ENCODE measurements around the gene SLC30A10. TPM values are rescaled to one million over a fixed set of nuclear protein-coding genes. Genes with fewer than 3 reads are reported as not detected.

Gene SLC30A10
- total RNA-seq (not detected), total RNA-seq (0 to 0.24 (median 0) reads per million in 172 experiments)
- polyA plus RNA-seq (2013, experiment 1 of 2): not detected
- 0.01 TPM for polyA plus RNA-seq (2013, experiment 2 of 2)

DNA sequence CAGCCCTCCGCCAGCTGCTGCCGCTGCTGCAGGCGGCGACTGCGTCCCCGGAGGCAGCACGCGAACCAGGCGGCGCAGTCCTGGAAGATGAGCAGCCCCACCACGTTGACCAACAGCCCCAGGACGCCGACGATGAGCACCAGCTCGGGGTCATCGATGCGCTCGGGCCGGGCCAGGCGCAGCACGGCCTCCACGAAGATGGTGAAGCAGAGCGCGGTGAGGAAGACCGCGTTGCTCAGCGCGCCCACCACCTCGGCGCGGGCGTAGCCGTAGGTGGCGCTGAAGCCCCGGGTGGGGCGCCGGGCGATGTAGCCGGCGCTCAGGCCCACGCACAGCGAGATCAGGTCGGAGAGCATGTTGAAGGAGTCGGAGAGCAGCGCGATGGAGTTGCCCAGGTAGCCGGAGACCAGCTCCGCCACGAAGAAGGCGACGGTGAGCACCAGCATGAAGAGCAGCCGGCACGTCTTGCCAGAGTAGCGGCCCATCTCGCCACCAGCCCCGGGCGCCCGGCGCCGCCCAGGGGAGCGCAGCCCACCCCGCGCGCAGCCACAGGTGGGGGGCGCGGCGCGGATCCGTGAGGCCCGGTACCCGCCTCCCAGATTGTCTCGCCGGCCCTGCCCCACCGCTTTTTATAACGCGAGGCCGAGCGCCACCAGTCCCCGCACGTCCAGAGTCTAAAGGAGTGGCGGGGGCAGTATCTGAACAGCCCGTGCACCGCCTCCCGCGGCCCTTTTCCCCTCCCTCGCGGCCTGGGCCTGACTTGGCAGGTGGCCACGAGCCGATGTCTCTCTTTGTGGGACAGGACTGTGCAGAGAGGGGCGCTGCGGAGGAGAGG is at the start of gene SLC30A10:
Gene SLC30A10 (minus strand): TSS at position 602 of the 835 bp plus-strand sequence. CDS start 117 bp downstream, at position 485.
- Histone ChIP-seq H3K9me3 (ENCODE audit: control insufficient read depth in 1 of 2, insufficient read depth in 1 of 2, low read length in 2 of 2) (peaks cover 0 to 7% of the 10 kb centered on the region in 2 experiments), H3K4me3 (ENCODE audit: low read length) (no peak within 1 kb of the TSS), H3K27ac (ENCODE audit: low read depth in 1 of 2, low read length in 2 of 2) (no peak within 1 kb of the TSS), H3K4me1 (ENCODE audit: insufficient read depth, low read length) (peaks cover 9% of the 10 kb centered on the region), H3K27me3 (ENCODE audit: control insufficient read depth in 1 of 2, insufficient read depth in 2 of 2, low read length in 2 of 2) (peaks cover 22 to 35% of the 10 kb centered on the region in 2 experiments), H3K36me3 (ENCODE audit: insufficient read depth, low read length) (no peaks in the 10 kb centered on the region)
- POLR2A ChIA-PET: no interaction called here
- Mint-ChIP-seq H3K4me3 (peak within 1 kb of the TSS; percentile 34), H3K27ac (no peak within 1 kb of the TSS), H3K9me3 (no peaks in the 10 kb centered on the region), H3K36me3 (ENCODE audit: low read depth) (no peaks in the 10 kb centered on the region), H3K27me3 (peaks cover 56% of the 10 kb centered on the region), H3K4me1 (ENCODE audit: low read depth) (peaks cover 9% of the 10 kb centered on the region)
- CTCF ChIA-PET: no interaction called here
- ATAC-seq (ENCODE audit: poor library complexity): no peak
- intact Hi-C loops (cut with DNase I, micrococcal nuclease): no loop called here
- DNase-seq: no peak
- no peak for TF ChIP-seq CTCF (IDR thresholded peaks at IDR 0.05)

GRCh38 chr1:219973213-219973612 is 44.9 kb upstream of the SLC30A10 start:
- Histone ChIP-seq H3K36me3 (ENCODE audit: insufficient read depth, low read length) (peaks cover 63% of the 10 kb centered on the region), H3K4me1 (ENCODE audit: insufficient read depth, low read length) (no peaks in the 10 kb centered on the region), H3K27ac (ENCODE audit: low read depth in 1 of 2, low read length in 2 of 2) (no peak overlapping the region), H3K9me3 (ENCODE audit: control insufficient read depth in 1 of 2, insufficient read depth in 1 of 2, low read length in 2 of 2) (no peaks in the 10 kb centered on the region), H3K27me3 (ENCODE audit: control insufficient read depth in 1 of 2, insufficient read depth in 2 of 2, low read length in 2 of 2) (no peaks in the 10 kb centered on the region), H3K4me3 (ENCODE audit: low read length) (no peak overlapping the region)
- POLR2A ChIA-PET: no interaction called here
- no peak overlapping the region for H3K27ac Mint-ChIP-seq
- no peak for TF ChIP-seq CTCF (IDR thresholded peaks at IDR 0.05)
- H3K36me3 Mint-ChIP-seq (ENCODE audit: low read depth): peaks cover 92% of the 10 kb centered on the region
- H3K4me1 Mint-ChIP-seq (ENCODE audit: low read depth): no peaks in the 10 kb centered on the region
- intact Hi-C loops (cut with DNase I, micrococcal nuclease): no loop called here
- no peaks in the 10 kb centered on the region for H3K9me3 Mint-ChIP-seq
- DNase-seq (no peak), ATAC-seq (ENCODE audit: poor library complexity) (no peak)
- CTCF ChIA-PET: no interaction called here
- H3K27me3 Mint-ChIP-seq: no peaks in the 10 kb centered on the region
- H3K4me3 Mint-ChIP-seq: no peak overlapping the region

- no peaks in the 10 kb centered on the region for H3K9me3 Mint-ChIP-seq
- ATAC-seq (ENCODE audit: poor library complexity) (no peak), DNase-seq (no peak)
- Histone ChIP-seq H3K9me3 (ENCODE audit: control insufficient read depth in 1 of 2, insufficient read depth in 1 of 2, low read length in 2 of 2) (no peaks in the 10 kb centered on the region), H3K27ac (ENCODE audit: low read depth in 1 of 2, low read length in 2 of 2) (no peak overlapping the region), H3K36me3 (ENCODE audit: insufficient read depth, low read length) (peaks cover 21% of the 10 kb centered on the region), H3K4me1 (ENCODE audit: insufficient read depth, low read length) (no peaks in the 10 kb centered on the region), H3K27me3 (ENCODE audit: control insufficient read depth in 1 of 2, insufficient read depth in 2 of 2, low read length in 2 of 2) (no peaks in the 10 kb centered on the region), H3K4me3 (ENCODE audit: low read length) (no peak overlapping the region)
- POLR2A ChIA-PET: no interaction called here
- no peaks in the 10 kb centered on the region for H3K27me3 Mint-ChIP-seq
- TF ChIP-seq CTCF (IDR thresholded peaks at IDR 0.05): no peak
- no peak overlapping the region for H3K4me3 Mint-ChIP-seq
- no peaks in the 10 kb centered on the region for H3K4me1 Mint-ChIP-seq (ENCODE audit: low read depth)
- no peak overlapping the region for H3K27ac Mint-ChIP-seq
- CTCF ChIA-PET: no interaction called here
- intact Hi-C loops (cut with DNase I, micrococcal nuclease): no loop called here
- peaks cover 47% of the 10 kb centered on the region for H3K36me3 Mint-ChIP-seq (ENCODE audit: low read depth)
These were observed 39.0 kb upstream of the SLC30A10 start for GRCh38 chr1:219967361-219967760.

Measured in CD4-positive, alpha-beta T cell (primary cell).